ENCODE data around the gene HGFAC.
A peak's percentile ranks its signal among the peaks of the same experiment; 100 is the strongest.

Gene HGFAC

DNA sequence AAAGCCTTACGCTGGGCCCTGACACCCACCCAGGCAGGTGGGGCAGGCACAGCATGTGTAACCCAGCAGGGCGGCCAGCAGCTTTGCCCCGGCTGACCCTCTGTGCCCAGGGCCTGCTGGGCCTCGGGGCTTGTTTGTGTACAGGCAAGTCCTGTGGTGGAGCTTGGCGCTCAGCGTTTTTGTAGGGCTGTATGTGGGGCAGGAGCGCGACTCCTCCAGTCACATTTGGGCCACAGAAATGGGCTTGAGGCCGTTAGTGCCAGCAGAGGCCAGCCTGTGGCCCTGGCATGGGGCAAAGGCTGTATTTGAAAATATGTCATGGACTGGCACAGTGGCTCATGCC lies 14.7 kb upstream of the HGFAC start:
- no peak for DNase-seq

DNA sequence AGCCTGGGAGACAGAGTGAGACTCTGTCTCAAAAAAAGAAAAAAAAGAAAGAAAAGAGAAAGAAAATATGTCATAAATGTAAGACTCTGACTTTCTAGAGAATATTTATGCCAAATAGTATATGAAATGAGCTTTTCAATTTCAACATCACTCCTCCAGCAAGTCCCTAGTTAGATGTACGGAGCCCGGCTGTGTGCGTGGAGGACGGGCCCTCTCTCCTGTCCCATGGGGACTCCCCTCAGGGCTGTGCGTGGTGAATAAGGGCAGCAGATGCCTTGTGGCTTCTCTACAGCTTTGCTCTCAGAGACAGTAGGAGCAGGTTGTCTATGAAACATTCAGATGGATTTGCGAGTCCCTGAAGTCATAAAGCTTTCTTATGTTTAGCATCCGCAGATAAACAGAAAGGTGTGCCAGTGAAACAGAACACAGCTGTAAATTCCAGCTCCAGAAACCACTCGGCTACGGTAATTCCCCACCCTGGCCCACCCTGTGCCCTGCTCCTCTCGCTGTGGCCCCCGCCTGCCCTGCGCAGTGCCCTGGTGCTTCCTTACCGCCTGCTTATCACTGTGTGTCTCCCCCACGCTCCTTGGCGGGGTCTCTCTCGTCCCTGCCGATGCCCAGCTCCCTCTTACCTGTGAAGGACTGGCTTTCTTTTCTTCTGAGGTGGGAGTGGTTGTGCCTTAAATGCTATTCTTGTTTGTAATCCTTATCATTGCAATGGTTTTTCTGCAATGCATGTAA lies 13.9 kb upstream of the HGFAC start:
- no peak for DNase-seq

DNA sequence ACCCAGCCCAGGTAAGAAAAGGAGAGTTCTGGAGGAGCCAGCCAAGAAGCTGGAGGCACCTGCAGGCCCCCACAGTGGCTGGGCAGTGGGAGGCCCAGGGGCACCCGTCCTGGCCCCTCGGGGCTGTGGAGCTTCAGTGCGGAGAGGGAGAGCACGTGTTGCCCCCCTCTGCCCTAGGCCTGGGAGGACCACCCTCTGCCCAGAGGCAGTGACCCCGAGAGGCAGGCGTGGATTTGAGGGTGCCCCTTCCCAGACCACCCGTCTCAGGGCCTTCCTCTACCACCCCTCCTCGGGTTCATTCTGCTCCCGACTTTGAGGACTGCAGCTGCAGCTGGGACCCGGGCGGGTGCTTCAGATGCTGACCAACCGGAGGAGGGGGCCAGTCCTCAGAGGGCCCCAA lies 12.1 kb upstream of the HGFAC start:
- no peak for DNase-seq

DNA sequence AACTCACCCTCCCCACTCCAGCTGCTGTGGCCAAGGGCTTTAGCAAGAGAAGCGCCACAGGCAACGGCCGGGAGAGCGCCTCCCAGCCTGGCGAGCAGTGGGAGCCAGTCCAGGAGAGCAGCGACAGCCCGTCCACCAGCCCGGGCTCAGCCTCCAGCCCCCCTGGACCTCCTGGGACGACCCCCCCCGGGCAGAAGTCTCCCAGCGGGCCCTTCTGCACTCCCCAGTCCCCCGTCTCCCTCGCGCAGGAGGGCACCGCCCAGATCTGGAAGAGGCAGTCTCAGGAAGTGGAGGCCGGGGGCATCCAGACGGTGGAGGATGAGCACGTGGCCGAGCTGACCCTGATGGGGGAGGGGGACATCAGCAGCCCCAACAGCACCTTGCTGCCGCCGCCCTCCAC lies 11.2 kb upstream of the HGFAC start:
- no peak for DNase-seq

DNA sequence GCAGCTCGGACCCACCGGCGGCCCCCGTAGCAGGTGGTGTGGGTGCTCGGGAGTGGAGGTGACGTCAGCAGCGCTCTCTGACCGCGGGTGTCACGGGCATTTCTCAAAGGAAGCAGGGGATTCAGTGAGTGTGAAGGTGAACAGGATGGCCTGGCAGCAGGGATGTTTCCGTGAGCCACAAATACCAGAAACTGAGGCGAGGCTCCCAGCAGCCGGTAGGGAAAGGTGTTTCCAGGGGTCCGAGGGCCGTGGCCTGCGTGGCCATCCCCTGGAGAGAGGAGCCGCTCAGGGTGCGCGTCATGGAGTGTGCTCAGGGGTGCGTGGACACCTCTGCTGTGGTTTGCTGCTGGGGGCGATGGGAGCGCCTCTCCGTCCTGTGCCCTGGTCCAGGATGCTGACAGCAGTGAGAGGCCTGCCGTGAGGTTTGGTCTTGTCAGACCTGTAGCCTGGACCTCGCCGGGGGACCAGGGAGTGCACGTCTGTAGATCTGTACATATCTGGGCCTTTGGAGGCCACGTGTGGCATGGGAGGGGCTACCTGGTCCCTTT lies 10.2 kb upstream of the HGFAC start:
- no peak for DNase-seq

DNA sequence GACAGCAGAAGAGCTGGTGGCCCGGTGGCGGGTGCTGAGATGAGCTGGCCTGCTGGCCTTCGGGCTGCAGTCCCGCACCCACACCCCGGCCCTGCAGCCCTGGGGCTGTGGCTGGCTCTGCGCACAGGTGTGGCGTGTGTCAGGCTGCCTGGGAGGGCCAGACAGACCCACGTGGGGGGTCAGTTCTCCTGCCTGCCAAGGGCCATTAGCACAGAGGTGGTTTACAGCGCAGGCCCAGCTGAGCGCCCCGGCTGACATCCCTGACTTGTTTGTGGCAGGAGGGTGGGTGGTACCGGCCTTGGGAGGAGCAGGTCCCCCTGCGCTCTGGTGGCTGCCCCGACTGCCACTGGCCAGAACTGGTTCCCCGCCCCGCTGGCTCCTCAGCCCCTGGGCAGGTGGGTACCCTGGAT lies 9.4 kb upstream of the HGFAC start:
- no peak for DNase-seq

DNA sequence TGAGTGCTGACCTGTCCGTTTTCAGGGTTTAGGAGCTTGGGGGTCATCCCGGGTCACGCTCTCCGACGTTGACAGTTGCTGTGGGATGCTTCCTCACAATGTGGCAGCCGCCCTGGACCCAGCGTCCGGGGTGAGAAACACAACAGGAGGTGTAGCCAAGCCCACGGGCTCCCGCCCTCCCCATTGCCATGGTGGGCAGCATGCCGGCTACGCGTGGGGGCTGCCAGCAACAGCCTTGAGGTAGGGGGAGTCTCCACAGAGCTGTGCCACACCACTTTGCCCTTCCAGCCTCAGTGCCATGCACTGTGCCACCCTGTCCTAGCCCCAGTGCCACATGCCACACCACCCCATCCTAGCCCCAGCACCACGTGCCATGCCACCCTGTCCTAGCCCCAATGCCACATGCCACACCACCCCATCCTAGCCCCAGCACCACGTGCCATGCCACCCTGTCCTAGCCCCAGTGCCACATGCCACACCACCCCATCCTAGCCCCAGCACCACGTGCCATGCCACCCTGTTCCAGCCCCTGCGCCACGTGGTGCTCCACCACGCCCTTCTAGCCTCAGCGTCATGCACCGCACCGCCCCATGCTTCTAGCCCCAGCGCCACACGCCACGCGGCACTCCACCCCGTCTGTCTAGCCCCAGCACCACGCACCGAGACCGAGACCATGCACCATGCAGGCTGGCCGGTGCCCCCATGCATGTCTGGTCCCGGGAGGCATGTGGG lies 8.5 kb upstream of the HGFAC start:
- DNase-seq: no peak

DNA sequence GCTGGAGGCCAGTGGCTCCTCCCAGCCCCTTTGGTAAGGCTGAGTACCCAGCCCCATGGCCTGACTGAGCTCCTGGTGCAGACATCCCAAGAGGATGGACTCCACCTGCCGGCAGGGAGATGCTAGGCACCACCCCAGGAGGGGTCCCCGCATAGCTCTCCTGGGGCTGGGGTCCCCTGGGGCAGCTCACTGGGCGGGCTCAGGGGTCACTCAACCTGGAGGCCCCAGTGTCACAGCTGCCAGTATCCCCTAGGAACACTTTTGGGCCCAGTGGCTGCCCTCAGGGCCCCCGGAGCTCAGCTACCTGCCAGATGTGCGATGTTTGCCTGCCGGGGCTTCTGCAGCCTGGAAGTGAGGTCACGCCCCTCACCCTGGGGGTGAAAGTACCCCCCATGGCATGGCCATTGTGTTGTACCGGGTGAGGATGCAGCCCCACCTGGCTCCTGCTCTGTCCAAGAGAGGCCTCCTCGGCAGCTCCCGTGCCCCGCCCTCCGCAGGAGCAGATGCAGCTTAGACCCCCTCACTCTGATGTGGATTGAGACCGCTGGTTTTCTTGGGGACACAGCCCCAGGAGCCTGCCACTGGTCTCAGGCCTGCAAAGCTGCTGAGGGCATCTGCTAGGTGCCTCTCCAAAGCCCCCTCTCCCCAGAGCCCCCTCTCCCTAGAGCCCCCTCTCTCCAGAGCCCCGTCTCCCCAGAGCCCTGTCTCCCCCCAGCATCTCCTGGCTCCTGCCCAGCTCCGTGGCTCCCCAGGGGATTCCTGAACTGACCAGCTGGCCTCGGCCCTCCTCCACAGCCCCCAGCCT lies 6.7 kb upstream of the HGFAC start:
- DNase-seq: no peak

DNA sequence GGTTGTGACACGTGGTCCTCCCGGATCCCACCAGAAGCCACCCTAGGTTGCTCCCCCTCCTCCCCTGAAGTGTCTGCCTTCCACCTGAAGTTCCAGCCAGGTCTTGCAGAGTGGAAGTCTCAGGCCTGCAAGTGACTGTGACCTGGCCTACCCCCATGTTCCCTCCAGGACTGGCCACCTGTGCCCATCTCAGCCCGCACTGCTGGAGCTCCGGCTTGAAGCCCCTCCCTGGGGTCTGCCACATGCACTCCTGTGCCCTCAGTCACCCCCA lies 6.1 kb upstream of the HGFAC start:
- no peak for DNase-seq

DNA sequence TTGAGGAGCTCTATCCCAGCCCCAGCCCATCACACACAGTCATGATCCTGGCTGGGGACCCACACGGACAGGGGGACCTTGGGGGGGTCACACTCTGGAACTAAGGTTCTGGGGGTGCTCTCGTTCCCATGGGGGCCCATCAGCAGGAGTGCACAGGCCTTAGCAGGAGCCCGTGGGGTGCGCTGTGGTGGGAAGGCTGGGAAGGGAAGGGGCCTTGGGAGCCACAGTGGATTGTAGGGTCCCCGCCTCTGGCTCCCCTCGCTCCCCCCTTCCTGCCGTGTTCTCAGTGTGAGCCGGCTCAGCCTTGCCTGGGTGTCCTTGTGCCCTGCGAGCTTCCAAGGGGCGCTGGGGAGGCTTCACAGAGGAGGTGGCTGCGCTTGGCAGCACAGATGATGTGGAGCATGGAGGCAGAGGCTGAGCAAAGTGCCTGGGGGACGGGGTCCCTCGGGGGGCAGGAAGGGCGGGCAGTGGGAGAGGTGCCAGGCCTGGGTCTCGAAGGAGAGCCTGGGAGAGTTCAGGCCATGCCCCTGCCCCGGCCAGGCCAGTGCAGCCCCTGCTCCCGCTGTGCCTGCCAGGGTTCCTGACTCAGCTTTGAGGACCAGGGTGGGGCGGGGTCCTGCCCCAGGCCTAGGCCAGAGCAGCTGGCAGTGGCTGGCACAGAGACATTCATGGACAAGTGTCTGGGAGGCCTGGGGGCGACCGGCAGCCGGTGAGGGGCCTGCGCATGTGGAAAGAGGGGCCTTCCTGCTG lies 5.5 kb upstream of the HGFAC start:
- DNase-seq: no peak

DNA sequence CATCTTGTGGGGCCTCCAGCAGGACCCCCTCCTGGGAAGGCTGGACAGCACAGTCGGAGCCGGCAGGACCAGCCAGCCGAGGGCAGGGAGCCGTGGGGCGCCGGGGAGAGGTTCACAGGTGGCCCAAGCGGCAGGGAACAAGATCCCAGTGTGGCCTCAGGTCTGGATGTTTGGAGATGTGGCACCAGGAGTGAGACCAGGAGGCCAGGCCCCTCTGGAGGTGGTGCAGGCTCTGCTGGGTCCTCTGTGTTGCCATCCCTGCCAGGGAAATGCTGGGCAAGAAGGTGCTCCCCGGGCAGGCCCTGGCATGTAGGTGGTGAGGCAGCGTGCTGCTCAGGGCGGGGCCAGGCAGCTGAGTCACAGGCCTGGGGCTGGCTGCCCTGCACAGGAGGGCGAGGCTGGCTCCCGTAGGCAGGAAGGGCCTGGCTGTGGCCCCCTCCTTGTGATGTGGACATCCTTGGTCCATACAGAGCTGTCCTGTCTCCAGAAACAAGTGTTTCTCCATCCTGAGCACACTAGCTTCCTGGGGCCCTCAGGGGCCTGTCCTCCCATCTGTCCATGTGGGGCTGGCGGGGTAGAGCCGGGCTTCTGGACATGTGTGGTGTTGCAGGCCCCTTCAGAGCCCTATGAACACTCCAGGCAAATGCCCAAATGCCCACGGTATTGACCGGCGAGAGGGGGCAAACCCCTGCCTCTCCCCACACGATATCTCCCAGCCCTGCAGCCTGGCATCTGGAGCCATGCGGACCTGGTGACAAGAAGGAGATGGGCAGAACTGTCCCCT lies 4.8 kb upstream of the HGFAC start:
- no peak for DNase-seq

DNA sequence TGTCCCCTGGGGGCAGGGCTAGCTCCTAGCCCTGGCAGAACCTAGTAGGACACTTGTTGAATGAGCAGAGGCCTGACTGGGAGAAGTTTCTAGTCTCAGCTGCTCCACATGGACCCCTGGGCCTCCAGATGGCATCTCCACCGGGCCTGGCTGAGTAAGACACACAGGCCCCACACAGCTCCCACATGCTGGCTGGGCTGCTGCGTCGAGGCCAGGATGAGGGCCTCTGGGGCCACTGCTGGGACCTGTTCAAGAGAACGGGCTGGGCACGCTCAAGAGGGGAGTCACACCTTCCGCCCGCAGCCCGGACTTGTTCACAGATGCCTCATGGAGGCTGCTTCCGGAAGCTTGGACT lies 4.2 kb upstream of the HGFAC start:
- no peak for DNase-seq

DNA sequence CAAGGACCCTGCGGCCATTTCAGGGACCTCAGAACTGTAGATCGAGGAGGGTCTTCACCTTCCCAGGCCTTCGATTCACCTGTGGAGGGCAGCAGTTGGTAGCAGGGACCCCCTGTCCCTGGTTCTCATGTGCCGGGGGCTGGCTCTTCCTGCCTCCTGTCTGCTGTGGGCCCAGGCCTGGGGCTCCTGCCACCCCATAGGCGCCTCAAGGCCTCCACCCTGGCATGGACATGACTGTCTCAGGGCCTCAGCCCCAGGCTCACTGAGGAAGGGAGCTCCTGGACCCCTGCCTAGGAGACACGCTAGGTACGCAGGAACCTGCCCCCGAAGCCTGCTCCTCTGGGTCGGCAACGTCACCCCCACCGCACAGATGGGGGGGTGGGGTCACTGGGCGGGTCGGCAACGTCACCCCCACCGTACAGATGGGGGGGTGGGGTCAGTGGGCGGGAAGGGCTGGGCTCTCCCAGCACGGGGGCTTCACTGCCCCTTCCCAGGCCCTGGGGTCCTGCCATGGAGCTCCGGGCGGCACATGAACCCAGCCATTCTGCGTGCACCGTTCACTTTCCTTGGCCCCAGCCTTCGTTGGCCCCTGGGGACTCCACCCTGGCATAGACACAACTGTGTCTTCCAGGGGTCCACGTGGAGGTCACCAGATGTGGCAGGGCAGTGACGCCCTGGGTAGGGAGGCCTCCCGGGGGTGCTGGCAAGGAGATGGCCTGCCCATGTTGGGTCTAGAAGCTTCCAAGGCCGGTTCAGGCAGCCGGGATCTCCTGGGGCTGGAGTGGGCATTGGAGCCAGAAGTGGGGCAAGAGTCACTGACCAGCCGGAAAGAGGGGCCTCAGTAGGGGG lies 3.5 kb upstream of the HGFAC start:
- DNase-seq: no peak

DNA sequence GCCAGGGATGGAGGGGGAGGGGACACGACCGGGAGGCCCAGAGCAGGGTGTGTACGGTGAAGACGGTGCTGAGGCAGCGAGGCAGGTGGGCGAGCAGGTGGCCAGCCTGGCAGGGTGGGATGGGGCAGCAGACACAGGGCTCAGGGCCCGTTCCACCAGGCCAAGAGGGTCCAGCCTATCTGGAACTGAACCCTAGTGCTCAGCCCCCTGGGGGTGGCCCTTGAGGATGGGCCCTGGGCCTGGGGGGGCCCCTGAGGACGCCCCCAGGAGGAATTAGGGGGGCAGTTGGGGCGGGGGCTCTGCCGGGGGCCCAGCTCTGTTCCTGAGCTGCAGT lies 3.0 kb upstream of the HGFAC start:
- DNase-seq: no peak

DNA sequence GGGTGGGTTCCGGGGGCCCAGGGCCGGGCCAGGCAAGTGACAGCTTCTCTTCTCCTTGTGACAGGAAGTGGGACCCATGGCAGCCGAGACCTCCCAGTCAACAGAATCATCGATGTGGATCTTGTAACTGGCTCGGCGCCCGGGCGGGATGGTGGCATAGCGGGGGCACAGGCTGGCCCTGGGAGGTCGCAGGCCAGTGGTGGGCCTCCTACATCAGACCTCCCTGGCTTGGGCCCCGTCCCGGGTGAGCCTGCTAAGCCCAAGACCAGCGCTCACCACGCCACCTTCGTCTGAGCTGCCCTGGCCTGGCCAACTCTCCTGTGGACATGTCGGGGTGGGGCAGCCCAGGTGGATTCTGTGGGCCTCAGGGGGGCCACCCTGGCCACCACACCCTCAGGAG lies 2.4 kb upstream of the HGFAC start:
- DNase-seq: no peak

DNA sequence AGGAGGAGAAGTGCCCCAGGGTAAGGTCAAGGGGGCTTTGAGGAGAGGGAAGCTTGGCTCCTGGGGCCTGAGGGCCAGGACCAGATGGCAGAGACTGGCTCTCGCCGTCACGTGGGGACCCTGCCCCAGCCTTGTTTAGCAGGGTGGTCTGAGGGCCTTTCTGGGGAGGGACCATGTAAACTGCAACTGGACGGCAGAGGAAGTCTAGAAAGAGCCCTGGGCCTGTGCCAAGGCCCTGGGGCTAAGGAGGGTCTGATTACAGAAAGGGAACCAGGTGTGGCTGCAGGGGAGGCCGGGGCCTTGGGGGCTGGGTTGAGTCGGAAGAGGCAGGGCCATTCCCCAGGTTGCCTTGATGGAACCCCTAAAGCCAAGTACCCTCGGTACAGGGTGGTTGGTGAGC lies 1.8 kb upstream of the HGFAC start:
- DNase-seq: no peak

DNA sequence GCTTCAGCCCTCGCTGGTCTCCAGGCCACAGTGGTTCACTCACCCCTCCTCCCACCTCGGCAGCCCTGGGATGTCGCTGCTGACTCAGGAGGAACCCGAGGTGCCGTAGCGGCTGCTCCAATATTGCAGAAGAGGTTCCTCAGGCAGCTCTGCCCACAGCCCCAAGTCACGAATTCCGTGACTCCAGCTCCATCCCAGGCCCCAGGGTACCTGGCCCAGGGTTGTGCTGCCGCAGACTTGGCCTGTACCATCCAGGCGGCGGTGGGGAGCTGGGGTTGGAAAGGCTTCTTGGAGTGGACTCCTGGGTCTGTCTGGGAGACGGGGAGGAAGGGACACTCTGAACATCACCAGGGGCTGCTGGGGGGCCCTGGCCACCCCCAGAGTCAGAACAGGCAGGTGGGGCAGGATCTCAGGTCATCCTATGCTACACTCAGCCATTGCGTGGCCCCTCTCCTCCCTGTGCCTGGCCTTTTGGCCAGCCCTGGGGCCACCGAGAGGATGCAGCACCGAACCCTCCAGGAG lies 728 bp upstream of the HGFAC start:
- DNase-seq: no peak

DNA sequence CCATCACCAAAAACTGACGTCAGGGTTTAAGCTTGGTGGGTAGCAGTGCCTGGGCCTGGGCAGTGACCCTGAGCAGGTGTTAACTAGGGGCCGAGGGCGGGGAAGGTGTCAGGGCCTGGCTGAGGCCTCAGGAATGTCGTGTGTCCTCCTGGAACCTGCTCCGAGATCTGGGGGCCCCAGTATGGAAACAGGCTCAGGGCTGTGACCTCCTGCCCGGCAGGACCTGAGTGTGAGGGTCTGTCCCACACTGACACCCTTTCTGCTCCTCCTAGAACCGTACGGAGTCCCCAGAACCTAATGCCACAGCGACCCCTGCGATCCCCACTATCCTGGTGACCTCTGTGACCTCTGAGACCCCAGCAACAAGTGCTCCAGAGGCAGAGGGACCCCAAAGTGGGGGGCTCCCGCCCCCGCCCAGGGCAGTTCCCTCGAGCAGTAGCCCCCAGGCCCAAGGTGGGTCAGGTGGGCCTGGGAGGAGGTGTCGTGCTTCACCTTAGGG lies 741 bp downstream of the HGFAC start:
- no peak for DNase-seq

DNA sequence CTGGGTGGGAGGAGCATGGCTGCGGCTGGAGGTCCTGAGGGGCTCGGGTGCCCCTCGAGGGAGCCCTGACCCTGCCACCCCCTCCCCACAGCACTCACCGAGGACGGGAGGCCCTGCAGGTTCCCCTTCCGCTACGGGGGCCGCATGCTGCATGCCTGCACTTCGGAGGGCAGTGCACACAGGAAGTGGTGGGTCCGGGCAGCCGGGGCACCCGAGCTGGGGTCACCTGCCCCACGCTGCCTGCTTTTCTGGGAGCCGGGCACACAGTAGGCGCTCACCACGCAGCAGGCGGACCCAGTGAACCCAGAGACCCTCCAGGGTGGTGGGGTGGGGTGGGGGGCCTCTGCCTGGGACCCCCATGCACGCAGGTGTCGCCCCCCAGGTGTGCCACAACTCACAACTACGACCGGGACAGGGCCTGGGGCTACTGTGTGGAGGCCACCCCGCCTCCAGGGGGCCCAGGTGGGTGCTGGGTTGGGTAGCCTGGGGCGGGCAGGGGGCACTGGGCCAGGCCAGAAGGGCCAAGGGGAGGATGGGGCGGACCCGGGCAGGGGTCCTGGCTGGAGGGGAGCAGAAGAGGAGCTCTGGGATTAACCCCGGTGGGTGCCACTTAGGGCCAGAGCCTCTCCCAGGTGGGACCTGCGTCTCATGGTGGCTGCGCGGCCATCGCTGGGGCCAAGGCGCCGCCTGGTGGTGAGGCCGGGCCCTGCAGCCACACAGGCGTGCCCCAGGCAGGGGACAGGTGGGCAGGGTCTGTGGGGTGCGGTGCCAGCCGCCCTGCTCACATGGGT lies 1.4 kb downstream of the HGFAC start:
- DNase-seq: peak; percentile 56

DNA sequence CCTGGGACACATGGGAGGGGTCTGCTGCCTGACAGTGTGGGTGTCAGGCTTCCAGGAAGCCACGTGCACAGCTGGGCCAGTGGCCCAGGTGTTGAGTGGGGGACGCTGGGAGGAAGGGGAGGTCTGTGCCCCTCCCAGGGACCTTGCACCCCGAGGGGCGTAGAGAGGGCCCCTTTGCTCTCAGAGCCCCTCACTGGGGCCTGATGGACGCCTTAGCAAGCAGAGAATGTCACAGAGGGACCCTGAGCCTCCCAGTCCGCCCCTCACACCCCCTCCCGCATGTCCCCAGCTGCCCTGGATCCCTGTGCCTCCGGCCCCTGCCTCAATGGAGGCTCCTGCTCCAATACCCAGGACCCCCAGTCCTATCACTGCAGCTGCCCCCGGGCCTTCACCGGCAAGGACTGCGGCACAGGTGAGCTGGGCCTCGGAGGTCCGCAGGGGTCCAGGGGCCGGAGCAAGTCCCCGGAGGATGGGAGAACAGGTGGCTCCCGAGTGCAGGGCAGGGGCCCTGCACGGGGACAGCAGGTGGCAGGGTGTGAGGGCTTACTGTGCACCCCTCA lies 2.1 kb downstream of the HGFAC start:
- no peak for DNase-seq

Data from CD4-positive, alpha-beta T cell treated with Interferon gamma for 1 hour (primary cell).